Measurements from ENCODE around the gene GNGT1.

Gene GNGT1

GRCh38 chr7:93906267-93906666 lies at the start of gene GNGT1:
Gene GNGT1 (plus strand): TSS chr7:93906567. CDS start chr7:93906747, 180 bp downstream.
- DNase-seq (ENCODE audit: low read depth in 1 of 2, low spot score in 1 of 2): no peak

GRCh38 chr7:93858857-93859256 lies 47.5 kb upstream of the GNGT1 start:
- no peak for DNase-seq (ENCODE audit: low read depth in 1 of 2, low spot score in 1 of 2)

- DNase-seq (ENCODE audit: low read depth in 1 of 2, low spot score in 1 of 2): no peak
Observed at GRCh38 chr7:93860261-93860660, 46.1 kb upstream of the GNGT1 start.

GRCh38 chr7:93861325-93861949 lies 44.9 kb upstream of the GNGT1 start:
- no peak for DNase-seq (ENCODE audit: low read depth in 1 of 2, low spot score in 1 of 2)

GRCh38 chr7:93862651-93863050 lies 43.7 kb upstream of the GNGT1 start:
- DNase-seq (ENCODE audit: low read depth in 1 of 2, low spot score in 1 of 2): no peak

GRCh38 chr7:93866886-93867285 lies 39.5 kb upstream of the GNGT1 start:
- no peak for DNase-seq (ENCODE audit: low read depth in 1 of 2, low spot score in 1 of 2)

GRCh38 chr7:93873998-93874574 lies 32.3 kb upstream of the GNGT1 start:
- DNase-seq (ENCODE audit: low read depth in 1 of 2, low spot score in 1 of 2): no peak

- no peak for DNase-seq (ENCODE audit: low read depth in 1 of 2, low spot score in 1 of 2)
Observed at GRCh38 chr7:93877742-93878141, 28.6 kb upstream of the GNGT1 start.

- DNase-seq (ENCODE audit: low read depth in 1 of 2, low spot score in 1 of 2): no peak
Observed at GRCh38 chr7:93879356-93879755, 27.0 kb upstream of the GNGT1 start.

GRCh38 chr7:93882468-93882867 lies 23.9 kb upstream of the GNGT1 start:
- no peak for DNase-seq (ENCODE audit: low read depth in 1 of 2, low spot score in 1 of 2)

GRCh38 chr7:93883078-93883916 lies 23.1 kb upstream of the GNGT1 start:
- DNase-seq (ENCODE audit: low read depth in 1 of 2, low spot score in 1 of 2): no peak

- no peak for DNase-seq (ENCODE audit: low read depth in 1 of 2, low spot score in 1 of 2)
Observed at GRCh38 chr7:93883917-93884345, 22.4 kb upstream of the GNGT1 start.

GRCh38 chr7:93884541-93884940 lies 21.8 kb upstream of the GNGT1 start:
- no peak for DNase-seq (ENCODE audit: low read depth in 1 of 2, low spot score in 1 of 2)

- no peak for DNase-seq (ENCODE audit: low read depth in 1 of 2, low spot score in 1 of 2)
Observed at GRCh38 chr7:93889261-93889660, 17.1 kb upstream of the GNGT1 start.

GRCh38 chr7:93890041-93890463 lies 16.3 kb upstream of the GNGT1 start:
- no peak for DNase-seq (ENCODE audit: low read depth in 1 of 2, low spot score in 1 of 2)

- no peak for DNase-seq (ENCODE audit: low read depth in 1 of 2, low spot score in 1 of 2)
Observed at GRCh38 chr7:93890464-93891068, 15.8 kb upstream of the GNGT1 start, which contains the start of gene TFPI2. Gene TFPI2 (minus strand): TSS chr7:93890753. CDS start chr7:93890678, 75 bp downstream.

GRCh38 chr7:93894426-93894825 lies 11.9 kb upstream of the GNGT1 start:
- no peak for DNase-seq (ENCODE audit: low read depth in 1 of 2, low spot score in 1 of 2)

- no peak for DNase-seq (ENCODE audit: low read depth in 1 of 2, low spot score in 1 of 2)
Observed at GRCh38 chr7:93894966-93895640, 11.3 kb upstream of the GNGT1 start.

GRCh38 chr7:93895859-93896600 lies 10.3 kb upstream of the GNGT1 start:
- DNase-seq (ENCODE audit: low read depth in 1 of 2, low spot score in 1 of 2): no peak

- DNase-seq (ENCODE audit: low read depth in 1 of 2, low spot score in 1 of 2): no peak
Observed at GRCh38 chr7:93897680-93898079, 8.7 kb upstream of the GNGT1 start.
